COLO829 (cell line): ENCODE data around the gene NHSL2.

Experiments
- DNase-seq: peaks from one replicate; pipeline ENCODE4 v3.0.0; 2012; ENCODE audit warnings: low spot score

The NHSL2 gene

GRCh38 chrX:72180539-72180938, 269.9 kb downstream of the NHSL2 start:
- no peak for DNase-seq

- DNase-seq, result peak; percentile 86
These were observed 270.8 kb downstream of the NHSL2 start, which contains the start of gene PIN4 for GRCh38 chrX:72181178-72182125. TSS of gene PIN4 (plus strand) at chrX:72181757. CDS start at chrX:72181786, 29 bp downstream.

- DNase-seq, result no peak
These were observed 272.3 kb downstream of the NHSL2 start for GRCh38 chrX:72182924-72183323.

- no peak for DNase-seq
These were observed 291.3 kb downstream of the NHSL2 start for GRCh38 chrX:72201836-72202536.
